ENCODE data around the gene CT83. TPM values are rescaled to one million over a fixed set of nuclear protein-coding genes. Genes with fewer than 3 reads are reported as not detected.

CT83 gene
- total RNA-seq, 2 donors from 2014 or later: 0.73 TPM; not detected in 1

DNA sequence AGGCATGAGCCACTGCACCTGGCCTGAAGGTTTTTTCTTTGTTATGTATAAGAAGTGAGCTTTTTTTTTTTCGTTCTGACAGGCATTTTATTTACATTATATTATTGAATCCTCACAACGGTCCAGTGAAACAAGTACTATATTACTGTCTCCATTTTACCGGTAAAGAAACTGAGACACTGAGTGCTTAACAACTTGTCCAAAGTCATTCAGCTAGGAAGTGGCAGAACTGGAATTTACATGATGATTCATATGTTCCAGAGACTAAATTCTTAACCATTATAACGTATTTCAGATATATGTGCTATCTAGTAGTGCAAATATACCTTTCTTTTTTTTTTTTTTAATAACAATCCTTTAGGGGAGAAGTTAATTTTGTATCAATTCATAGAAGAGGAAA lies 44.8 kb downstream of the CT83 start:
- DNase-seq: no peak
- Histone ChIP-seq H3K27ac (ENCODE audit: low read depth, low read length) (no peak overlapping the region), H3K27me3 (ENCODE audit: control insufficient read depth, insufficient read depth, low read length, poor library complexity, severe bottlenecking) (no peaks in the 10 kb centered on the region), H3K9ac (ENCODE audit: extremely low read depth, low read length, poor library complexity, severe bottlenecking) (no peak overlapping the region), H3K4me1 (ENCODE audit: control insufficient read depth, insufficient read depth, low read length) (no peaks in the 10 kb centered on the region), H3K36me3 (ENCODE audit: control insufficient read depth, insufficient read depth, low read length) (no peaks in the 10 kb centered on the region), H3K9me3 (ENCODE audit: control insufficient read depth, low read length) (no peaks in the 10 kb centered on the region), H3K4me3 (ENCODE audit: low read length) (no peak overlapping the region)
- no peaks in the 10 kb centered on the region for H3K36me3 Mint-ChIP-seq (ENCODE audit: low read depth)
- H3K27me3 Mint-ChIP-seq (ENCODE audit: insufficient read depth): no peaks in the 10 kb centered on the region
- H3K4me1 Mint-ChIP-seq: no peaks in the 10 kb centered on the region
- no peak overlapping the region for H3K4me3 Mint-ChIP-seq
- H3K9me3 Mint-ChIP-seq: peaks cover 6% of the 10 kb centered on the region
- H3K27ac Mint-ChIP-seq: no peak overlapping the region
- WGBS, 2 experiments (ENCODE audit: insufficient coverage in 1 of 2, insufficient read length in 1 of 2): 100% methylated on average over 2 of the region's 4 CpGs; no CpG with 5 or more reads in 1 of the 2 experiments
- TF ChIP-seq, protein P1, sequence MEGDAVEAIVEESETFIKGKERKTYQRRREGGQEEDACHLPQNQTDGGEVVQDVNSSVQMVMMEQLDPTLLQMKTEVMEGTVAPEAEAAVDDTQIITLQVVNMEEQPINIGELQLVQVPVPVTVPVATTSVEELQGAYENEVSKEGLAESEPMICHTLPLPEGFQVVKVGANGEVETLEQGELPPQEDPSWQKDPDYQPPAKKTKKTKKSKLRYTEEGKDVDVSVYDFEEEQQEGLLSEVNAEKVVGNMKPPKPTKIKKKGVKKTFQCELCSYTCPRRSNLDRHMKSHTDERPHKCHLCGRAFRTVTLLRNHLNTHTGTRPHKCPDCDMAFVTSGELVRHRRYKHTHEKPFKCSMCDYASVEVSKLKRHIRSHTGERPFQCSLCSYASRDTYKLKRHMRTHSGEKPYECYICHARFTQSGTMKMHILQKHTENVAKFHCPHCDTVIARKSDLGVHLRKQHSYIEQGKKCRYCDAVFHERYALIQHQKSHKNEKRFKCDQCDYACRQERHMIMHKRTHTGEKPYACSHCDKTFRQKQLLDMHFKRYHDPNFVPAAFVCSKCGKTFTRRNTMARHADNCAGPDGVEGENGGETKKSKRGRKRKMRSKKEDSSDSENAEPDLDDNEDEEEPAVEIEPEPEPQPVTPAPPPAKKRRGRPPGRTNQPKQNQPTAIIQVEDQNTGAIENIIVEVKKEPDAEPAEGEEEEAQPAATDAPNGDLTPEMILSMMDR (conservative IDR thresholded peaks at IDR 0.05): no peak

DNA sequence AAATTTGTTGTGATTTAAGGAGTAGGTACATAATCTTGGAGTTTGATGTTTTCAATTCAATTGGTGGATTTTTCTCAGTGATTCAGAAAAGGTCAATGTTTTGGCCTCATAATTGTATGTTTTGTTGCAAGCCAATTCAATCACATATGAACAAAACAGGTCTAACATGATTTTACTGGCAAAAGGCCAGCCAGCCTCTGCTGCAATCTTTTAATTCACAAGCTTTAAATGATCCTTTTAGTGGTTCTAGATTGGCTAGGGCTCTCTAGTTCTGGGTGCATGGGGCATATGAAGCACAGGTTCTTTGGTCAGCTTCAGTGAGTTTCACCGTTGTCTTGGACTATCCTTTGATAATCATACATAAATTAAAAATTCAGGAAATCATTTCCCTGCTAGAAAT lies 45.6 kb downstream of the CT83 start:
- no peaks in the 10 kb centered on the region for H3K4me1 Mint-ChIP-seq
- H3K4me1 ChIP-seq (ENCODE audit: control insufficient read depth, insufficient read depth, low read length): no peaks in the 10 kb centered on the region
- no peaks in the 10 kb centered on the region for H3K27me3 Mint-ChIP-seq (ENCODE audit: insufficient read depth)
- TF ChIP-seq, protein P1 (conservative IDR thresholded peaks at IDR 0.05): no peak
- H3K36me3 Mint-ChIP-seq (ENCODE audit: low read depth): no peaks in the 10 kb centered on the region
- no peak overlapping the region for H3K4me3 ChIP-seq (ENCODE audit: low read length)
- H3K27ac Mint-ChIP-seq: no peak overlapping the region
- DNase-seq: no peak
- H3K27me3 ChIP-seq (ENCODE audit: control insufficient read depth, insufficient read depth, low read length, poor library complexity, severe bottlenecking): no peaks in the 10 kb centered on the region
- no peaks in the 10 kb centered on the region for H3K36me3 ChIP-seq (ENCODE audit: control insufficient read depth, insufficient read depth, low read length)
- H3K9me3 ChIP-seq (ENCODE audit: control insufficient read depth, low read length): no peaks in the 10 kb centered on the region
- no peak overlapping the region for H3K9ac ChIP-seq (ENCODE audit: extremely low read depth, low read length, poor library complexity, severe bottlenecking)
- peaks cover 9% of the 10 kb centered on the region for H3K9me3 Mint-ChIP-seq
- H3K4me3 Mint-ChIP-seq: no peak overlapping the region
- WGBS, 2 experiments (ENCODE audit: insufficient coverage in 1 of 2, insufficient read length in 1 of 2): no CpG with 5 or more reads among the region's 1 CpG
- no peak overlapping the region for H3K27ac ChIP-seq (ENCODE audit: low read depth, low read length)

DNA sequence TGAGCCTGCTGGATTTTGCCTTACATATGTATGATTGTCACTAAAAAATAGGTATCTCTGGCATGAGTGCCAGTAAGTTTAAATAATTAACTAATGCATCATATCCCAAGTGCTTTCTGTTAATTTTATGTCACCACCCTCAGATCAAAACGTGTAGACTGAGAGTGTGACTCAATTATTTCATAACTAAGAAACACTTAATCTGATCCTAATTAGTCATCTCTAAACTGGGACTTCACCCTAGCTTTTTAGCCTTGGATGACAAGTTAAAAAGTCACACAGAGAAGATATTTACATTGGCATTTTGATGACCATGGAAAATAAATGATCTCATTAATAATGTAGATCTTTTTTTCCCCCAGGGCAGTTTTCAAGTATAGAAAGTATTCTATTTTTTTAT lies 49.5 kb downstream of the CT83 start:
- H3K4me3 ChIP-seq (ENCODE audit: low read length): no peak overlapping the region
- no peaks in the 10 kb centered on the region for H3K27me3 ChIP-seq (ENCODE audit: control insufficient read depth, insufficient read depth, low read length, poor library complexity, severe bottlenecking)

More for the DNA sequence above, 49.5 kb downstream of the CT83 start:
- no peak overlapping the region for H3K27ac Mint-ChIP-seq
- no peaks in the 10 kb centered on the region for H3K4me1 Mint-ChIP-seq
- H3K4me1 ChIP-seq (ENCODE audit: control insufficient read depth, insufficient read depth, low read length): no peaks in the 10 kb centered on the region
- H3K4me3 Mint-ChIP-seq: no peak overlapping the region
- H3K9ac ChIP-seq (ENCODE audit: extremely low read depth, low read length, poor library complexity, severe bottlenecking): no peak overlapping the region
- no peaks in the 10 kb centered on the region for H3K27me3 Mint-ChIP-seq (ENCODE audit: insufficient read depth)
- H3K36me3 ChIP-seq (ENCODE audit: control insufficient read depth, insufficient read depth, low read length): no peaks in the 10 kb centered on the region
- no peak overlapping the region for H3K27ac ChIP-seq (ENCODE audit: low read depth, low read length)
- no peaks in the 10 kb centered on the region for H3K36me3 Mint-ChIP-seq (ENCODE audit: low read depth)
- TF ChIP-seq, protein P1 (conservative IDR thresholded peaks at IDR 0.05): no peak
- 100% methylated on average over 1 of the region's 1 CpG; no CpG with 5 or more reads in 1 of the 2 experiments for whole genome bisulfite sequencing, 2 experiments (ENCODE audit: insufficient coverage in 1 of 2, insufficient read length in 1 of 2)
- H3K9me3 ChIP-seq (ENCODE audit: control insufficient read depth, low read length): no peaks in the 10 kb centered on the region
- peaks cover 35% of the 10 kb centered on the region for H3K9me3 Mint-ChIP-seq
- no peak for DNase-seq

Other genes with a start within 250 kb of the CT83 start
- gene SLC6A14, start 26.4 kb downstream of the CT83 start, total RNA-seq: not detected